Dendritic cell treated with granulocyte-macrophage colony-stimulating factor and Interleukin-4, amounts not matched to agents 40 ng/mL and 50 ng/mL, for 4 days (primary cell): ENCODE data around the gene ADORA1.

ENCODE experiments used
- H3K27ac Mint-ChIP-seq: one replicate; pipeline ENCODE4 v1.8.0; 2022; ENCODE audit warnings: mild to moderate bottlenecking, mixed read lengths
- H3K27me3 Mint-ChIP-seq: one replicate; pipeline ENCODE4 v1.8.0; 2022; ENCODE audit warnings: mild to moderate bottlenecking, mixed read lengths
- H3K36me3 Mint-ChIP-seq: one replicate; pipeline ENCODE4 v1.8.0; 2022; ENCODE audit warnings: low read depth, mixed read lengths
- H3K4me1 Mint-ChIP-seq: one replicate; pipeline ENCODE4 v1.8.0; 2022; ENCODE audit warnings: low read depth, mixed read lengths
- H3K4me3 Mint-ChIP-seq: one replicate; pipeline ENCODE4 v1.8.0; 2022; ENCODE audit warnings: mild to moderate bottlenecking, moderate library complexity, mixed read lengths
- H3K9me3 Mint-ChIP-seq: one replicate; pipeline ENCODE4 v1.8.0; 2022; ENCODE audit warnings: mixed read lengths
- intact Hi-C: fragments of 100-400 bp; cut with micrococcal nuclease; formaldehyde crosslinking; loops from one replicate; pipeline ENCODE4 v1.15.0; 2022

Gene ADORA1

GRCh38 chr1:203089001-203089650 is 38.4 kb upstream of the ADORA1 start:
- no peaks in the 10 kb centered on the region for H3K36me3 Mint-ChIP-seq

GRCh38 chr1:203089651-203090045 is 37.9 kb upstream of the ADORA1 start:
- H3K27me3 Mint-ChIP-seq = peaks cover 30% of the 10 kb centered on the region
- intact Hi-C loops = no loop called here
- H3K36me3 Mint-ChIP-seq = no peaks in the 10 kb centered on the region
- H3K9me3 Mint-ChIP-seq = peaks cover 7% of the 10 kb centered on the region
- H3K27ac Mint-ChIP-seq = no peak overlapping the region
- H3K4me1 Mint-ChIP-seq = peaks cover 13% of the 10 kb centered on the region
- H3K4me3 Mint-ChIP-seq = no peak overlapping the region

More at GRCh38 chr1:203089001-203089650, 38.4 kb upstream of the ADORA1 start:
- peaks cover 16% of the 10 kb centered on the region for H3K4me1 Mint-ChIP-seq
- H3K27me3 Mint-ChIP-seq = peaks cover 29% of the 10 kb centered on the region
- H3K27ac Mint-ChIP-seq = no peak overlapping the region
- intact Hi-C loops = no loop called here
- H3K9me3 Mint-ChIP-seq = peaks cover 2% of the 10 kb centered on the region
- no peak overlapping the region for H3K4me3 Mint-ChIP-seq

- Mint-ChIP-seq H3K9me3 (peaks cover 17% of the 10 kb centered on the region), H3K4me1 (peaks cover 13% of the 10 kb centered on the region), H3K27ac (no peak overlapping the region), H3K36me3 (no peaks in the 10 kb centered on the region), H3K27me3 (peaks cover 35% of the 10 kb centered on the region), H3K4me3 (no peak overlapping the region)
- intact Hi-C loops = no loop called here
These were observed 36.9 kb upstream of the ADORA1 start for GRCh38 chr1:203090421-203091198.

GRCh38 chr1:203091199-203091477 is 36.4 kb upstream of the ADORA1 start:
- Mint-ChIP-seq H3K9me3 (peaks cover 22% of the 10 kb centered on the region), H3K27ac (no peak overlapping the region), H3K27me3 (peaks cover 35% of the 10 kb centered on the region), H3K4me1 (peaks cover 13% of the 10 kb centered on the region), H3K36me3 (no peaks in the 10 kb centered on the region), H3K4me3 (no peak overlapping the region)
- intact Hi-C loops = no loop called here

- Mint-ChIP-seq H3K36me3 (no peaks in the 10 kb centered on the region), H3K9me3 (peaks cover 22% of the 10 kb centered on the region), H3K4me3 (no peak overlapping the region), H3K4me1 (peaks cover 13% of the 10 kb centered on the region), H3K27me3 (peaks cover 35% of the 10 kb centered on the region), H3K27ac (no peak overlapping the region)
- intact Hi-C loops = no loop called here
These were observed 35.7 kb upstream of the ADORA1 start for GRCh38 chr1:203091761-203092330.

GRCh38 chr1:203093754-203094410 is 33.6 kb upstream of the ADORA1 start:
- Mint-ChIP-seq H3K36me3 (no peaks in the 10 kb centered on the region), H3K27ac (no peak overlapping the region), H3K4me3 (no peak overlapping the region), H3K9me3 (peaks cover 22% of the 10 kb centered on the region), H3K27me3 (peaks cover 34% of the 10 kb centered on the region), H3K4me1 (peaks cover 7% of the 10 kb centered on the region)
- intact Hi-C loops = no loop called here

GRCh38 chr1:203095061-203095690 is 32.4 kb upstream of the ADORA1 start:
- Mint-ChIP-seq H3K27ac (no peak overlapping the region), H3K4me1 (peaks cover 7% of the 10 kb centered on the region)

GRCh38 chr1:203096566-203096965 is 31.0 kb upstream of the ADORA1 start:
- no peak overlapping the region for H3K4me3 Mint-ChIP-seq
- peaks cover 22% of the 10 kb centered on the region for H3K9me3 Mint-ChIP-seq
- intact Hi-C loops = no loop called here
- no peak overlapping the region for H3K27ac Mint-ChIP-seq
- peaks cover 9% of the 10 kb centered on the region for H3K4me1 Mint-ChIP-seq
- H3K36me3 Mint-ChIP-seq = no peaks in the 10 kb centered on the region
- peaks cover 25% of the 10 kb centered on the region for H3K27me3 Mint-ChIP-seq

More at GRCh38 chr1:203095061-203095690, 32.4 kb upstream of the ADORA1 start:
- intact Hi-C loops = no loop called here
- no peak overlapping the region for H3K4me3 Mint-ChIP-seq
- H3K36me3 Mint-ChIP-seq = no peaks in the 10 kb centered on the region
- peaks cover 22% of the 10 kb centered on the region for H3K9me3 Mint-ChIP-seq
- H3K27me3 Mint-ChIP-seq = peaks cover 31% of the 10 kb centered on the region

- Mint-ChIP-seq H3K4me1 (peaks cover 14% of the 10 kb centered on the region), H3K4me3 (no peak overlapping the region), H3K36me3 (no peaks in the 10 kb centered on the region), H3K27ac (no peak overlapping the region), H3K27me3 (peaks cover 21% of the 10 kb centered on the region), H3K9me3 (peaks cover 22% of the 10 kb centered on the region)
- intact Hi-C loops = no loop called here
These were observed 30.5 kb upstream of the ADORA1 start for GRCh38 chr1:203097001-203097400.

GRCh38 chr1:203098445-203098844 is 29.1 kb upstream of the ADORA1 start:
- H3K9me3 Mint-ChIP-seq = peaks cover 22% of the 10 kb centered on the region
- no peak overlapping the region for H3K4me3 Mint-ChIP-seq
- intact Hi-C loops = no loop called here
- no peak overlapping the region for H3K27ac Mint-ChIP-seq
- peaks cover 14% of the 10 kb centered on the region for H3K27me3 Mint-ChIP-seq
- H3K36me3 Mint-ChIP-seq = no peaks in the 10 kb centered on the region
- peaks cover 28% of the 10 kb centered on the region for H3K4me1 Mint-ChIP-seq

GRCh38 chr1:203098914-203099520 is 28.5 kb upstream of the ADORA1 start:
- H3K27me3 Mint-ChIP-seq = peaks cover 14% of the 10 kb centered on the region
- no peaks in the 10 kb centered on the region for H3K36me3 Mint-ChIP-seq
- peaks cover 21% of the 10 kb centered on the region for H3K9me3 Mint-ChIP-seq
- peaks cover 29% of the 10 kb centered on the region for H3K4me1 Mint-ChIP-seq
- H3K4me3 Mint-ChIP-seq = no peak overlapping the region
- no peak overlapping the region for H3K27ac Mint-ChIP-seq
- intact Hi-C loops = no loop called here

- H3K4me1 Mint-ChIP-seq = peaks cover 29% of the 10 kb centered on the region
- no peaks in the 10 kb centered on the region for H3K36me3 Mint-ChIP-seq
- H3K9me3 Mint-ChIP-seq = peaks cover 15% of the 10 kb centered on the region
- no peak overlapping the region for H3K4me3 Mint-ChIP-seq
- no peak overlapping the region for H3K27ac Mint-ChIP-seq
- intact Hi-C loops = no loop called here
- H3K27me3 Mint-ChIP-seq = peaks cover 12% of the 10 kb centered on the region
These were observed 27.6 kb upstream of the ADORA1 start for GRCh38 chr1:203099805-203100515.

- no peaks in the 10 kb centered on the region for H3K36me3 Mint-ChIP-seq
- H3K9me3 Mint-ChIP-seq = peaks cover 15% of the 10 kb centered on the region
- H3K27me3 Mint-ChIP-seq = peaks cover 8% of the 10 kb centered on the region
- intact Hi-C loops = no loop called here
- H3K4me3 Mint-ChIP-seq = no peak overlapping the region
- H3K4me1 Mint-ChIP-seq = peaks cover 29% of the 10 kb centered on the region
- no peak overlapping the region for H3K27ac Mint-ChIP-seq
These were observed 27.0 kb upstream of the ADORA1 start for GRCh38 chr1:203100516-203100869.
